ENCODE results near the gene VLDLR.
A peak's percentile ranks its signal among the peaks of the same experiment; 100 is the strongest.

The VLDLR gene

GRCh38 chr9:2620919-2621721, 467 bp upstream of the VLDLR start:
- peak in 1 of 3 experiments; percentile 12 for DNase-seq (ENCODE audit: low read depth in 3 of 3)

GRCh38 chr9:2622461-2623287, 1.1 kb downstream of the VLDLR start:
- DNase-seq (ENCODE audit: low read depth in 3 of 3): peak in 1 of 3 experiments; percentile 7

DNA sequence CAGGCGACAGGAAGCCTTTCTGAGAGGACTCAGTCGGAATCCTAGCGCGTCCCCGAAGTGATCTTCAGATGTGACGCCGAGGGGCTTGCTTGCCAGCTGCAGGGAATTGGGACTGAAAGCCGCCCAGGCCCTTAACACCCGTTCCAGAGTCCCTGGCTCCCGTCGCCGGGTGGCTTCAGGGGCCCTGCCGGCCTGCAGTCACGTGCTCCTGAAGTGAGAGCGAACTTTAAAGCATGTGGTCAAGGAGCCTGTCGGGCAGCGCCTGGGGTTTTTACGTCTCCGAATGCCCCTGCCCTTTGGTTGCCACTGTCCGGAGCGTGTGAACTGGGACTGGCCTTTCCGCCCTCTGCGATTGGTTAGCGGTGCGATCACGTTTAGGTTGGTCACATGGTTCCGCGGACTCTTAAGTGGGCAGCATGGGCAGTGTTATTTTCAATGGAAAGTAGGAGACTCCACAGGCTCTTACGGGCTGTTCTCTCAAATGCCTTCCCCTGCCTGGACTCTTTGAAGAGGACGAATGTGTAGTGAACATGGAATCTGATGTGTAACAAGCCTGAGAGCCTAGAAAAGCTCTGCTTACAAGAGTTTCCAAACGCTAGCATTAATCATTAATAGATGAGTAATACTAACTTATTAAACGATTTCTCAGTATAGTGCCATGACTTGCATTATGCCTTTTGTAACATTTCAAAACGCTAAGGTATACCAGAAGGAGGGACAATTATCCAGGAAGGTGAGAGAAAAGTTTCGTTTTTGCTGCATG, 1.9 kb downstream of the VLDLR start:
- DNase-seq (ENCODE audit: low read depth in 3 of 3): no peak

GRCh38 chr9:2624051-2624682, 2.6 kb downstream of the VLDLR start:
- DNase-seq (ENCODE audit: low read depth in 3 of 3): no peak

DNA sequence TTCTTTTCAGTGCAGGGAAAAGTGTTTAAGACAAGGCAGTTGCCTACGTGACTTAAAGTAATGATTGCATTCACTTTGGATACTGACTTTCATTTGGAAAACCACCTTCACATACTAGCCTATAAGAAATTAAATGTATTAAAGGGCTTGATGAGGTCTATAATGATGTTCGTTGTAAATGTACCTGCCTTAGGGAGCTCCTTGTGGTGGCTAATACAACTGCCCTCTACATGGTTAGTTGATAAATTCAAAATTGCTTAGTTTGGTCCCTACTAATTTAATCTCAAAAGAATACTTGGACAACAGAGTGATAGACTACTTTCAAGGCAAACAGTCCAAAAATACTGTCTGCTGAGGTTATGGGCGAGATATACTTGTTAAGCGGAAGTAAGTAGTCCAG, 3.8 kb downstream of the VLDLR start:
- no peak for DNase-seq (ENCODE audit: low read depth in 3 of 3)

- no peak for DNase-seq (ENCODE audit: low read depth in 3 of 3)
Measured at GRCh38 chr9:2628919-2629318, 7.3 kb downstream of the VLDLR start.

DNA sequence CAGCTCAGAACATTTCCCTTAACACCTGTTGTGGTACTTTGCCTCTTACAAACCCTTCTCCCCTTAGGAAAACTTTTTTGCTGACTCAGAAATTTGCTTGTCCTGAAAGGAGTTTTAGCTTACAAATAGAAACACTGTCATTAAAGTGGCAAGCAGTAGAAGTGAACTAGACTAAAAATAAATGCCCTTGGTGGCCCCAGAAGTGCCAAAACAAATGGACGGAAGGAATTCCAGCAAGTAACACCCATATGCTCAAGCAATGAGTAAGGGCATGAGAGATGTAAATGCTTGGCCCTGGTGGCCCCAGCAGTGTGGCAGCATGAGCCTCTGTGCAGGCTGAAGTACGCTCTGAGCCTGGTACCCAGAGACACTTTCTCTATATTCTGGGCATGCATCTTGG, 8.6 kb downstream of the VLDLR start:
- DNase-seq (ENCODE audit: low read depth in 3 of 3): no peak

DNA sequence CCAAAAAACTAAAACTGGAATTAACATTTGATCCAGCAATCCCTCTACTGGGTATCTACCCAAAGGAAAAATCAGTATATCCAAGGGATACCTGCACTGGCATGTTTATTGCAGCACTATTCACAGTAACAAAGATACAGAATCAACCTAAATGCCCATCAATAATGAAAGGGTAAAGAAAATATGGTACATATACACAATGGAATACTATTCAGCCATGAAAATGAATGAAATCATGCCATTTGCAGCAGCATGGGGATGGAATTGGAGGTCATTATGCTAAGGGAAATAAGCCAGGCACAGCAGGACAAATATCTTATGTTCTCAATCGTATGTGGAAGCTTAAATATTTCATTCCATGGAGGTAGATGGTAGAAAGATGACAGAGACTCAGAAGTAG, 9.7 kb downstream of the VLDLR start:
- DNase-seq (ENCODE audit: low read depth in 3 of 3): no peak

DNA sequence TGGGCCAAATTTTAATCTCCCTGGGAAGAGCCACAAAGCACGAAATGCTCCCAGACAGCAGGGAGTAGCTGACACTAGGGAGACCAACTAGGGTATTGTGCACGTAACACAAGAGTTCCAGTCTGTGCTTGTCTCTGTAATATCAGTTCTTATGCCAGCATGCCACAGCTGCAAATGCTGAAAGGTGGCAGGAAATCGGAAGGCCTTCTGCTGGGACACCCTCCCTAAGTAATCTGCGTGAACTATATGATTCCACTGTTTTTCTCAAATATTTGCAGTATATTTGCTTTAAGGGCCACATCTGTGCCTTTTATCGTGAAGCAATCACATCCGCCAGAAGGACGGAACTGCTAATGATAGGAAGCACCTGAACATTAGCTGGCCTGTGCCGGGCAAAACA, 12.6 kb downstream of the VLDLR start:
- DNase-seq (ENCODE audit: low read depth in 3 of 3): no peak

DNA sequence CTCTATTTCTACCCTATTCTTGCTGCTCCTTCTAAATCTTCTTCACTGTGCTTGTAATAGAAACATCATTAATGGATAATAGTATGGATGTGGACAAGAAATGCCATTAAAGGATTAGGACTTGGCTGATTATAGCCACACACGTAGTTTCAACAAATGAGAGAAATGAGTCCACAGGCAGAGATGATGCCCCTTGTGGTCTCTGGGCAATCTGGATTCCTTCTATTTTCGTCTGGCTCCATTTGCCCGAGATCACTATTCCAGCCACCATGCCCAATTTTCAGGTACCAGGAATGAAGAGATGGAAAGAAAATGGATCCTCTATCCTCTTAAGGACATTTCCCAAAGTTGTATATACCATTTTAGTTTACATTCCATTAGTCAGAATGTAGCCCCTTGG, 13.2 kb downstream of the VLDLR start:
- DNase-seq (ENCODE audit: low read depth in 3 of 3): no peak

- no peak for DNase-seq (ENCODE audit: low read depth in 3 of 3)
Measured at GRCh38 chr9:2635922-2636321, 14.3 kb downstream of the VLDLR start.

DNA sequence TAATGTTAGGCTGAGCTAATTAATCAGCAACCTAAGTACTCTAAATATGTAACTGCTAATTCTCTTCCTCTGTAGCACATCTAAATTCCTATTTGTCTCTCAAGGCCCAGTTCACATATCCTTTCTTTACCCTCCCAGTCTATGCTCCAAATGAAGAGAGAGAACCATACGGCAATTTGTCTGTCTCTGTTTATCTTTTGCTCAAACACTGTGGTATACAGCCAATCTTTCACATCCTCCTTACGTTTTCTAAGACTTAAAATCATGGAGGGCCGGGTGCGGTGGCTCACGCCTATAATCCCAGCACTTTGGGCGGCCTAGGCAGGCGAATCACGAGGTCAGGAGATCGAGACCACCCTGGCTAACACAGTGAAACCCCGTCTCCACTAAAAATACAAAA, 15.8 kb downstream of the VLDLR start:
- DNase-seq (ENCODE audit: low read depth in 3 of 3): no peak

DNA sequence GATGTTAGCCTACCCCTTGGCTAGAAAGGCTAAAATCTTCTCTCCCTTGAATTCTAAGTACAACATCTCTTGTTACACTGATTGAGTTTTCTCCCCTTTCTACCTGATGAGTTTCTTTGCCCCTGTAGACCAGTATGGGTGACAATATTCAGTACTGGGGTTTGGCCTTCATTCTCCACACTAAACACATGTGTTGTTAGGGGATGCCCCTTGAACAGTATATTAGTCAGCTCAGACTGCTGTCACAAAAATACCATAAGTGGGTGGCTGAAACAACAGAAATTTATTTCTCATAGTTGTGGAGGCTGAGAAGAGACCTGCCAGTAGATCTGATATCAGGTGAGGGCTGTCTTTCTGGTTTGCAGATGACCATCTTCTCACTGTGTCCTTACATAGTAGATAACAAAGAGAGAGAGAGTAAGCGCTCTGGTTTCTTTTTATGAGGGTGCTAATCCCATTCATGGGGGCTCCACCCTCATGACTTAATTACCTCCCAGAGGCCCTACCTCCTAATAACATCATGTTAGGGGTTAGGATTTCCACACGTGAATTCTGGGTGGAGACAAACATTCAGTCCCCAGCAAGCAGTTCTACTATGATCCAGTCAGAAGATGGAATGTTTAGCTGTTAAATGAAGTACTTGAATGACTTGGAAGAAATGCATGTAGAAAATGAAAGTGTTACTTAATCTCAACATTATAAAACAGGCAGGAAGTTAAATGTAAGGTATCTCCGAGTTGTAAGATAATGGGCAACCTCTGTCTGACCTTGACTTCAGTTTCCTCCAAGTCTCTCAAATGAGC, 17.5 kb downstream of the VLDLR start:
- no peak for DNase-seq (ENCODE audit: low read depth in 3 of 3)

GRCh38 chr9:2639786-2640185, 18.2 kb downstream of the VLDLR start:
- DNase-seq (ENCODE audit: low read depth in 3 of 3): no peak

- DNase-seq (ENCODE audit: low read depth in 3 of 3): no peak
Measured at GRCh38 chr9:2640570-2640969, 19.0 kb downstream of the VLDLR start.

DNA sequence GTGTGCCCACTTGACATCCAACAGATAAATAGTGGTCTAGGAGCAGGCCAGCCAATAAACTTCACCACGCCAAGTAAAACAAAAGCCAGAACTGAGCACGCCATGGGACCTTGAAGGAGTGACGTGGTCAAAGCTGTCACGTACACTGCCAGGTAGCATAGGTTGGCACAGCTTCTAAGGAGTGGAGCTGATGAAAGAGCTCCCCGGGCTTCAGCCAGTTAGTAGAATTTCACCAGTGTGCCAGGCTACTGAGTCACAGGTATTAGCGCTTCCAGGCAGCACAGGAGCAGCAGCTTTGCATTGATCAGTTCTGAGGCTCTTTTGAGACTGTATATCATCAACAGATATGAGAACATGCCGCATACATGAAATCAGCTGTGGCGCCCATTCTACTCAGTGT, 19.4 kb downstream of the VLDLR start:
- DNase-seq (ENCODE audit: low read depth in 3 of 3): no peak

- DNase-seq (ENCODE audit: low read depth in 3 of 3): no peak
Measured at GRCh38 chr9:2642068-2642467, 20.5 kb downstream of the VLDLR start.

GRCh38 chr9:2645569-2645968, 24.0 kb downstream of the VLDLR start:
- DNase-seq (ENCODE audit: low read depth in 3 of 3): no peak

DNA sequence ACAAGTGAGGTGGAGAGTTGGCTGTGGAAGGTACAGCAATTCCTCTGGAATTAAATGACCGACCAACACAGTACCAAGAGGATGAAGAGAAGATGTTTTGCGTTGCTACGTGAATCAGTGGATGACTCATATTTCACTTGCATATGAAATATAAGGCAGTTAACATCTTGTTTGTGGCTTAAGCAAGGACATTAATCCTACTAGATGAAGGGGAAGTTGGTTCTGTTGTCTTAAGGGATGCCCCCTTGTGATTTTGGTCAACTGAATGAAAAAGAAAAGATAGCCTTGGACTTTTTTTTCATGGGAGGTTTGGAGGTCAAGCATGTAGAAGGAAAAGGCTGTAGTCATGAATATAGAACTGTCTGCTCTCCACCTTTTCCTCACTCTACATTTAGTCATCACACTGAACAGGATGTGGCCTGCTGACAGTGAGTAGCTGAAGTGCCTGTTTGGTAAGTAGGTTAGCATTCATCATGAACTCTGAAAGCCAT, 33.9 kb downstream of the VLDLR start:
- DNase-seq (ENCODE audit: low read depth in 3 of 3): no peak

DNA sequence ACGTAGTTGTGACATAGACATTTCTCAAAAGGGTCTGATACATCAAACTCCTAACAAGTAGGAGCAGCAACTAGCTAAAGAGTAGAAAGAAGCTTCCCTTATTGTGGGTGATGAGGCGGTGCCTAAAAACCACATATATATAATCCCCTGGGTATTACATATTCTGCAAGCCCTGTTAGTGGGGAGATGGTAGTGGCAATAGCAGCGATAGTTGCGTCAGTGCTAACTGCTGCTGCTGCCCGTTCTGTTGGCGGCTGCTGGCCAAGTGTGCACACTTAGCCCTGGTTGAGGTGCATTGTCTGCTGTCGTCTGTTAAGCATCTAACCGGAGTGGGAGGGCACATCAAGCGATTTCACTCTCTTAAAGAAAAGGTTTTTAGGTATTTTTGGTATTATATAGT, 35.8 kb downstream of the VLDLR start:
- no peak for DNase-seq (ENCODE audit: low read depth in 3 of 3)

GRCh38 chr9:2662496-2662895, 40.9 kb downstream of the VLDLR start:
- DNase-seq (ENCODE audit: low read depth in 3 of 3): no peak
